ENCODE measurements around the gene PPP6R2. TPM values are rescaled to one million over a fixed set of nuclear protein-coding genes. Genes with fewer than 3 reads are reported as not detected.

PPP6R2 gene
- total and polyA plus RNA-seq, 2 of the 8 experiments (the other 6 are each of a cell fraction or from before 2014, with no cell fraction given) = 25.0 to 32.2 TPM

GRCh38 chr22:50417411-50418210 lies 74.5 kb downstream of the PPP6R2 start:
- no peaks in the 10 kb centered on the region for H3K27me3 ChIP-seq (replicated peaks in 1 of 4; ENCODE audit: control insufficient read depth in 3 of 4, extremely low read depth in 1 of 4, insufficient read depth in 3 of 4, low read length in 3 of 4)
- WGBS, 2 experiments (ENCODE audit: extremely low coverage in 1 of 2, insufficient coverage in 1 of 2, insufficient read length in 1 of 2, insufficient replicate concordance in 2 of 2, low coverage in 1 of 2, low lambda C conversion rate in 2 of 2, missing lambda C conversion rate in 1 of 2) = 89% methylated on average over 13 of the region's 13 CpGs; no CpG with 5 or more reads in 1 of the 2 experiments

More at GRCh38 chr22:50417411-50418210, 74.5 kb downstream of the PPP6R2 start:
- Histone ChIP-seq H3K36me3 (ENCODE audit: control insufficient read depth in 2 of 4, insufficient read depth in 4 of 4, low read length in 3 of 4) (peaks cover 16 to 53% (median 44%) of the 10 kb centered on the region in 4 experiments), H3K4me2 (ENCODE audit: insufficient read depth in 1 of 2, low read depth in 2 of 2, low read length in 2 of 2) (no peak overlapping the region), H2AFZ (ENCODE audit: low read length) (no peak overlapping the region), H3K9ac (replicated peaks in 1 of 4; ENCODE audit: extremely low read depth in 1 of 4, low read depth in 3 of 4, low read length in 3 of 4) (no peak overlapping the region), H3K4ac (replicated peaks; ENCODE audit: insufficient read length, low read depth, low read length) (no peak overlapping the region), H3K4me3 (ENCODE audit: extremely low read depth in 1 of 4, insufficient read depth in 2 of 4, low read depth in 3 of 4, low read length in 4 of 4) (no peak overlapping the region), H2BK12ac (ENCODE audit: low read depth, low read length) (no peak overlapping the region), H3K9me3 (ENCODE audit: insufficient read depth in 2 of 2, low read depth in 1 of 2, low read length in 1 of 2) (no peaks in the 10 kb centered on the region), H3K56ac (replicated peaks; ENCODE audit: insufficient read length, low read depth, low read length) (no peak overlapping the region), H2BK20ac (ENCODE audit: low read length) (no peak overlapping the region), H2BK15ac (ENCODE audit: low read length) (no peak overlapping the region), H3K23ac (ENCODE audit: insufficient read length) (no peak overlapping the region), H2AK5ac (ENCODE audit: low read depth, low read length) (no peak overlapping the region), H4K91ac (replicated peaks; ENCODE audit: insufficient read length, low read length) (no peak overlapping the region), H4K8ac (ENCODE audit: extremely low read depth, insufficient read depth, low read length) (no peak overlapping the region), H3K79me2 (ENCODE audit: control insufficient read depth in 1 of 2, insufficient read depth in 2 of 2, low read length in 2 of 2) (no peaks in the 10 kb centered on the region), H3K79me1 (ENCODE audit: low read depth, low read length) (no peaks in the 10 kb centered on the region), H3K4me1 (replicated peaks in 1 of 4; ENCODE audit: control insufficient read depth in 3 of 4, insufficient read depth in 4 of 4, low read length in 3 of 4) (no peaks in the 10 kb centered on the region), H2BK120ac (replicated peaks; ENCODE audit: low read depth, low read length) (no peak overlapping the region), H2BK5ac (ENCODE audit: low read depth, low read length) (no peak overlapping the region), H3K23me2 (ENCODE audit: low read depth, low read length) (no peaks in the 10 kb centered on the region), H3K18ac (ENCODE audit: extremely low read depth, low read length) (no peak overlapping the region), H4K5ac (ENCODE audit: insufficient read length, low read depth, low read length) (no peak overlapping the region), H3K27ac (ENCODE audit: low read depth, low read length) (no peak overlapping the region), H3K14ac (ENCODE audit: insufficient read length) (no peak overlapping the region), H4K20me1 (replicated peaks in 1 of 2; ENCODE audit: control insufficient read depth in 1 of 2, insufficient read depth in 2 of 2, low read length in 2 of 2) (peaks cover 0 to 8% of the 10 kb centered on the region in 2 experiments)
- FAIRE-seq (no peak), DNase-seq (ENCODE audit: low read depth in 1 of 2, low spot score in 2 of 2) (no peak)
- no peak for TF ChIP-seq MAFK (IDR thresholded peaks at IDR 0.05; ENCODE audit: low read depth, low read length)
- TF ChIP-seq TAF1 (IDR thresholded peaks at IDR 0.05; ENCODE audit: low read depth, low read length) = no peak
- TF ChIP-seq HDAC2 (IDR thresholded peaks at IDR 0.05; ENCODE audit: borderline replicate concordance in 1 of 2, low read depth in 2 of 2, low read length in 2 of 2) = no peak
- no peak for TF ChIP-seq BCL11A (IDR thresholded peaks at IDR 0.05; ENCODE audit: low read depth in 2 of 2, low read length in 2 of 2)
- TF ChIP-seq SP2 (IDR thresholded peaks at IDR 0.05; ENCODE audit: low read length) = no peak
- TF ChIP-seq RBBP5 (IDR thresholded peaks at IDR 0.05; ENCODE audit: borderline replicate concordance, low read depth, low read length) = no peak
- TF ChIP-seq, protein P1, sequence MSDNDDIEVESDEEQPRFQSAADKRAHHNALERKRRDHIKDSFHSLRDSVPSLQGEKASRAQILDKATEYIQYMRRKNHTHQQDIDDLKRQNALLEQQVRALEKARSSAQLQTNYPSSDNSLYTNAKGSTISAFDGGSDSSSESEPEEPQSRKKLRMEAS (IDR thresholded peaks at IDR 0.05) = no peak
- no peak for TF ChIP-seq POLR2A (IDR thresholded peaks at IDR 0.05; ENCODE audit: control extremely low read depth in 1 of 2, low read depth in 2 of 2, low read length in 2 of 2)
- no peak for TF ChIP-seq KDM4A (IDR thresholded peaks at IDR 0.05; ENCODE audit: low read depth, low read length, severe bottlenecking)
- no peak for TF ChIP-seq YY1 (IDR thresholded peaks at IDR 0.05; ENCODE audit: low read depth, low read length)
- ChIA-PET POLR2A (ENCODE audit: partially characterized antibody) (no interaction called here), CTCF (ENCODE audit: partially characterized antibody) (interaction anchor here (1.4 kb wide), 1 partner anchor 165 kb away, joined by 3 read pairs; no protein-coding TSS in a partner anchor)
